Erythroblast (primary cell): Measurements from ENCODE around the gene TMEM181.

ENCODE experiments used
- GATA1 ChIP-seq: IDR thresholded peaks from 2 replicates; pipeline ENCODE4 v1.6.1; 2011; ENCODE audit warnings: low read depth, mild to moderate bottlenecking, control low read depth, low read length, moderate library complexity
- POLR2A ChIP-seq: IDR thresholded peaks from 2 replicates; pipeline ENCODE4 v1.6.1; 2011; ENCODE audit warnings: mild to moderate bottlenecking, low read length

- TF ChIP-seq POLR2A (no peak), GATA1 (no peak)
Measured at GRCh38 chr6:158684311-158684710, 124.4 kb downstream of the TMEM181 start.
